ENCODE data around the gene MALAT1.

Gene MALAT1

GRCh38 chr11:65541093-65541982 lies 42.5 kb downstream of the MALAT1 start:
- CTCF ChIA-PET, result interaction anchor here (0.8 to 10.0 kb wide), 27 partner anchors 10 to 291 kb away, joined by 3 to 207 read pairs (median 5); partner anchors contain the start of genes EHBP1L1, FAM89B, KAT5 and KCNK7
- H3K4me3 ChIP-seq (ENCODE audit: low read depth, low read length), result peak overlapping the region; percentile 55
- TF ChIP-seq CTCF (IDR thresholded peaks at IDR 0.05; ENCODE audit: insufficient read depth, low read length, missing control alignments), result no peak
- DNase-seq (ENCODE audit: low read depth, low spot score), result no peak
- POLR2A ChIA-PET, result interaction anchor here (0.6 to 3.4 kb wide), 9 partner anchors 16 to 76 kb away, joined by 3 to 28 read pairs (median 5); partner anchors contain the start of genes EHBP1L1, FAM89B, PCNX3 and SCYL1

- H3K4me3 ChIP-seq (ENCODE audit: low read depth, low read length), result no peak overlapping the region
- POLR2A ChIA-PET, result no interaction called here
- CTCF ChIA-PET, result interaction anchor here (1.3 to 10.0 kb wide), 9 partner anchors 8 to 65 kb away, joined by 4 to 207 read pairs (median 34); partner anchors contain the start of genes EHBP1L1, FAM89B, KCNK7 and LTBP3
- TF ChIP-seq CTCF (IDR thresholded peaks at IDR 0.05; ENCODE audit: insufficient read depth, low read length, missing control alignments), result no peak
- DNase-seq (ENCODE audit: low read depth, low spot score), result no peak
These were observed 44.0 kb downstream of the MALAT1 start for GRCh38 chr11:65542738-65543390.

GRCh38 chr11:65545853-65546216 lies 47.0 kb downstream of the MALAT1 start:
- ChIA-PET CTCF (interaction anchor here (2.8 to 8.9 kb wide), 2 partner anchors 11 to 20 kb away, joined by 10 to 207 read pairs; partner anchors contain the start of genes FAM89B, LTBP3 and ZNRD2), POLR2A (no interaction called here)

GRCh38 chr11:65546217-65546958 lies 47.5 kb downstream of the MALAT1 start:
- DNase-seq (ENCODE audit: low read depth, low spot score), result no peak
- no peak overlapping the region for H3K4me3 ChIP-seq (ENCODE audit: low read depth, low read length)
- no peak for TF ChIP-seq CTCF (IDR thresholded peaks at IDR 0.05; ENCODE audit: insufficient read depth, low read length, missing control alignments)
- POLR2A ChIA-PET, result no interaction called here
- CTCF ChIA-PET, result interaction anchor here (2.8 to 8.9 kb wide), 2 partner anchors 10 to 20 kb away, joined by 10 to 207 read pairs; partner anchors contain the start of genes FAM89B, LTBP3 and ZNRD2

More at GRCh38 chr11:65545853-65546216, 47.0 kb downstream of the MALAT1 start:
- DNase-seq (ENCODE audit: low read depth, low spot score), result no peak
- no peak overlapping the region for H3K4me3 ChIP-seq (ENCODE audit: low read depth, low read length)
- TF ChIP-seq CTCF (IDR thresholded peaks at IDR 0.05; ENCODE audit: insufficient read depth, low read length, missing control alignments), result no peak

GRCh38 chr11:65547446-65548125 lies 48.7 kb downstream of the MALAT1 start:
- TF ChIP-seq CTCF (IDR thresholded peaks at IDR 0.05; ENCODE audit: insufficient read depth, low read length, missing control alignments), result no peak
- DNase-seq (ENCODE audit: low read depth, low spot score), result no peak
- ChIA-PET POLR2A (no interaction called here), CTCF (interaction anchor here (1.3 kb wide), 1 partner anchor 25 kb away, joined by 4 read pairs; the partner anchor contains the start of gene FAM89B)
- no peak overlapping the region for H3K4me3 ChIP-seq (ENCODE audit: low read depth, low read length)
